ENCODE results near the gene INPP4B.

DNA sequence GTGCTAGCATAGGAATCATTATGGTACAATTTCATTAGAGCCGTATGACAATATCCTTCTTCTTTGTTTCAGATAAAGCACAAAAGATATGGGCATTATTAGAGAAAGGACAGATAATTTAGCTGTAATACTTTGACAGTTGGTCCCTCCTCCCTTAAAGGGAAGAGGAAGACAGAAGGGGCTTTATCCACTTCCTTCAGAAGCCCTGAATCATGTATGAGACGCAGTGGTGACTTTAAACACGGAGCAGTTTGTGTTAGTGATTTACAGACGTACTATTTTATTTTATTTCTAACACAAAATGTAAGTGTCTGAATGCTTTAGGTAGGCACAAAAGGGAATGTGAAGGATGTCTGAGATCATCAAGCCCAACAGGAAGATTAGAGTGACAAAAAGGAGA is 742.1 kb downstream of the INPP4B start:
- TF ChIP-seq, protein P1, sequence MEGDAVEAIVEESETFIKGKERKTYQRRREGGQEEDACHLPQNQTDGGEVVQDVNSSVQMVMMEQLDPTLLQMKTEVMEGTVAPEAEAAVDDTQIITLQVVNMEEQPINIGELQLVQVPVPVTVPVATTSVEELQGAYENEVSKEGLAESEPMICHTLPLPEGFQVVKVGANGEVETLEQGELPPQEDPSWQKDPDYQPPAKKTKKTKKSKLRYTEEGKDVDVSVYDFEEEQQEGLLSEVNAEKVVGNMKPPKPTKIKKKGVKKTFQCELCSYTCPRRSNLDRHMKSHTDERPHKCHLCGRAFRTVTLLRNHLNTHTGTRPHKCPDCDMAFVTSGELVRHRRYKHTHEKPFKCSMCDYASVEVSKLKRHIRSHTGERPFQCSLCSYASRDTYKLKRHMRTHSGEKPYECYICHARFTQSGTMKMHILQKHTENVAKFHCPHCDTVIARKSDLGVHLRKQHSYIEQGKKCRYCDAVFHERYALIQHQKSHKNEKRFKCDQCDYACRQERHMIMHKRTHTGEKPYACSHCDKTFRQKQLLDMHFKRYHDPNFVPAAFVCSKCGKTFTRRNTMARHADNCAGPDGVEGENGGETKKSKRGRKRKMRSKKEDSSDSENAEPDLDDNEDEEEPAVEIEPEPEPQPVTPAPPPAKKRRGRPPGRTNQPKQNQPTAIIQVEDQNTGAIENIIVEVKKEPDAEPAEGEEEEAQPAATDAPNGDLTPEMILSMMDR (IDR thresholded peaks at IDR 0.05) = no peak
- no peak for TF ChIP-seq POLR2A (IDR thresholded peaks at IDR 0.05)

Data from testis (tissue), 2 donors.